HG03066 (cell line): ENCODE data around the gene MAB21L4.

ENCODE experiments used
- ATAC-seq: cut with Tn5 transposase; IDR thresholded peaks from one replicate; pipeline ENCODE4 v1.9.1; 2021; ENCODE audit warnings: low read depth; ENCODE audit not compliant: unreplicated experiment

The MAB21L4 gene

GRCh38 chr2:240869109-240869955 is 26.6 kb downstream of the MAB21L4 start:
- ATAC-seq: no peak

GRCh38 chr2:240868286-240869108 is 27.5 kb downstream of the MAB21L4 start, which contains the start of gene AGXT:
Gene AGXT (plus strand): TSS chr2:240868824. CDS start chr2:240868866, 42 bp downstream.
- ATAC-seq: no peak

- ATAC-seq: no peak
Observed at GRCh38 chr2:240865391-240865790, 30.6 kb downstream of the MAB21L4 start.

- ATAC-seq: no peak
Observed at GRCh38 chr2:240864475-240864874, 31.5 kb downstream of the MAB21L4 start.

GRCh38 chr2:240861547-240861946 is 34.4 kb downstream of the MAB21L4 start:
- no peak for ATAC-seq

GRCh38 chr2:240858871-240859270 is 37.1 kb downstream of the MAB21L4 start:
- no peak for ATAC-seq

GRCh38 chr2:240858321-240858720 is 37.6 kb downstream of the MAB21L4 start:
- ATAC-seq: no peak

GRCh38 chr2:240857039-240858008 is 38.6 kb downstream of the MAB21L4 start:
- no peak for ATAC-seq

GRCh38 chr2:240856151-240856980 is 39.6 kb downstream of the MAB21L4 start:
- ATAC-seq: no peak

GRCh38 chr2:240855670-240856069 is 40.3 kb downstream of the MAB21L4 start:
- ATAC-seq: no peak

GRCh38 chr2:240852671-240853314 is 43.2 kb downstream of the MAB21L4 start:
- ATAC-seq: no peak

GRCh38 chr2:240851078-240851991 is 44.6 kb downstream of the MAB21L4 start:
- ATAC-seq: no peak

GRCh38 chr2:240850756-240851077 is 45.2 kb downstream of the MAB21L4 start:
- no peak for ATAC-seq

GRCh38 chr2:240850026-240850425 is 45.9 kb downstream of the MAB21L4 start:
- no peak for ATAC-seq

GRCh38 chr2:240848900-240849680 is 46.9 kb downstream of the MAB21L4 start:
- no peak for ATAC-seq

- no peak for ATAC-seq
Observed at GRCh38 chr2:240847817-240848216, 48.1 kb downstream of the MAB21L4 start.

- no peak for ATAC-seq
Observed at GRCh38 chr2:240846873-240847595, 48.9 kb downstream of the MAB21L4 start.
